Breast epithelium (tissue), 3 donors: Measurements from ENCODE around the gene COASY.

Experiments used
- POLR2A ChIP-seq: fragments of 450-650 bp; IDR thresholded peaks from one replicate; pipeline ENCODE4 v1.6.1; 2016; ENCODE audit warnings: antibody characterized with exemption, mild to moderate bottlenecking, moderate library complexity
- POLR2AphosphoS5 ChIP-seq, 3 donors: sonication (generic); formaldehyde crosslinking; IDR thresholded peaks; one replicate each; pipeline ENCODE4 v1.6.1; 2017; ENCODE audit warnings: antibody characterized with exemption in 3 of 3
- TF ChIP-seq, protein P1 (sequence below), 3 donors: fragments of 450-650 bp; IDR thresholded peaks; one replicate each; pipeline ENCODE4 v1.5.1; 2016 to 2017; ENCODE audit warnings: antibody characterized with exemption in 3 of 3, mild to moderate bottlenecking in 3 of 3, moderate library complexity in 3 of 3

DNA sequence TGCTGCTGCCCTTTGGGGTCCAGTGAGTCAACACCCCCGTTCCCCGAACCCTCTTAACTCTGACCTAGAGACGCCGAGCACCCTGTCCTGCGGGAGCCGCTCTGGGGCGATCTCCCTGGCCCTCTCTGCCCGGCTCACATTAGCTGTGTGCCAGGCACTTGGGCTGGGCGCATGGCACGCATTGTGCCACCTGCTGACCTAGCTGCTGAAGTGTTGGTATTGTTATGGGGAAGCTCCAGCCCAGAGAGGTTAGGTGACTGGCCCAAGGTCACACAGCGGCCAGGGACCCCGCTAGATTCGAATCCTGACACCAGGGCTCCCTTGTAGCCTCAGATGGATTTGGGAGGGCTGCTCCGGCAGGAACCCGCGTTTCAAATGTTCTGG is 8.1 kb upstream of the COASY start:
- TF ChIP-seq POLR2AphosphoS5 (IDR thresholded peaks at IDR 0.05), result no peak
- no peak for TF ChIP-seq POLR2A
- TF ChIP-seq, protein P1, sequence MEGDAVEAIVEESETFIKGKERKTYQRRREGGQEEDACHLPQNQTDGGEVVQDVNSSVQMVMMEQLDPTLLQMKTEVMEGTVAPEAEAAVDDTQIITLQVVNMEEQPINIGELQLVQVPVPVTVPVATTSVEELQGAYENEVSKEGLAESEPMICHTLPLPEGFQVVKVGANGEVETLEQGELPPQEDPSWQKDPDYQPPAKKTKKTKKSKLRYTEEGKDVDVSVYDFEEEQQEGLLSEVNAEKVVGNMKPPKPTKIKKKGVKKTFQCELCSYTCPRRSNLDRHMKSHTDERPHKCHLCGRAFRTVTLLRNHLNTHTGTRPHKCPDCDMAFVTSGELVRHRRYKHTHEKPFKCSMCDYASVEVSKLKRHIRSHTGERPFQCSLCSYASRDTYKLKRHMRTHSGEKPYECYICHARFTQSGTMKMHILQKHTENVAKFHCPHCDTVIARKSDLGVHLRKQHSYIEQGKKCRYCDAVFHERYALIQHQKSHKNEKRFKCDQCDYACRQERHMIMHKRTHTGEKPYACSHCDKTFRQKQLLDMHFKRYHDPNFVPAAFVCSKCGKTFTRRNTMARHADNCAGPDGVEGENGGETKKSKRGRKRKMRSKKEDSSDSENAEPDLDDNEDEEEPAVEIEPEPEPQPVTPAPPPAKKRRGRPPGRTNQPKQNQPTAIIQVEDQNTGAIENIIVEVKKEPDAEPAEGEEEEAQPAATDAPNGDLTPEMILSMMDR (IDR thresholded peaks at IDR 0.05), result no peak
